Measurements from ENCODE around the gene SAP30L.

GRCh38 chr5:154447089-154447725 is 1.4 kb downstream of the SAP30L start:
- TF ChIP-seq CTCF (conservative IDR thresholded peaks at IDR 0.05; ENCODE audit: low read depth, low read length) (no peak), FOS (IDR thresholded peaks at IDR 0.05; ENCODE audit: low read depth, low read length) (no peak), RAD21 (IDR thresholded peaks at IDR 0.05; ENCODE audit: low read length) (no peak), ELK1 (IDR thresholded peaks at IDR 0.05; ENCODE audit: borderline replicate concordance, low read depth, low read length) (no peak), CEBPB (IDR thresholded peaks at IDR 0.05; ENCODE audit: low read depth, low read length) (no peak), SMC3 (IDR thresholded peaks at IDR 0.05; ENCODE audit: low read depth, low read length) (no peak), BHLHE40 (IDR thresholded peaks at IDR 0.05; ENCODE audit: low read depth, low read length) (no peak), POLR2A (IDR thresholded peaks at IDR 0.05; ENCODE audit: low read depth, low read length) (no peak), MAFK (IDR thresholded peaks at IDR 0.05; ENCODE audit: low read depth, low read length) (no peak), USF2 (IDR thresholded peaks at IDR 0.05; ENCODE audit: low read depth, low read length) (no peak), RCOR1 (IDR thresholded peaks at IDR 0.05; ENCODE audit: insufficient replicate concordance, low read length) (no peak), MXI1 (IDR thresholded peaks at IDR 0.05; ENCODE audit: borderline replicate concordance, low read depth, low read length) (no peak)

All from IMR-90 (cell line).